Brain microvascular endothelial cell (primary cell): ENCODE results near the gene KCTD13.
"Not testable (repeated sequence)": the region's sequence is repeated elsewhere in the genome, so short reads cannot be mapped to it uniquely, and the experiment has no call there.

Source experiments
- DNase-seq: peaks from one replicate; pipeline ENCODE4 v3.0.0-alpha.2; 2020
- H3K27ac ChIP-seq: fragments of 250-450 bp; sonication (Bioruptor Pico); 2 replicates; pipeline ENCODE4 v1.5.1; 2020; ENCODE audit warnings: mild to moderate bottlenecking, moderate library complexity
- H3K27me3 ChIP-seq: fragments of 250-450 bp; sonication (Bioruptor Pico); replicated peaks from 2 replicates; pipeline ENCODE4 v1.5.1; 2020; ENCODE audit warnings: mild to moderate bottlenecking
- H3K36me3 ChIP-seq: fragments of 250-450 bp; sonication (Bioruptor Pico); replicated peaks from 2 replicates; pipeline ENCODE4 v1.5.1; 2020; ENCODE audit warnings: mild to moderate bottlenecking
- H3K4me3 ChIP-seq: 2 replicates; pipeline ENCODE4 v1.5.1; 2011; ENCODE audit warnings: low read depth, mild to moderate bottlenecking, control low read depth, low read length, moderate library complexity
- in situ Hi-C: cut with HindIII; loops from 2 replicates; pipeline ENCODE4 v1.10.0; 2017; ENCODE audit warnings: low sequenced_read_pairs, low pct_ligation_motif_present
- TF ChIP-seq, protein P1 (sequence below): IDR thresholded peaks from 2 replicates; pipeline ENCODE4 v1.5.1; 2011; ENCODE audit warnings: low read depth, mild to moderate bottlenecking, moderate library complexity, low read length, control low read depth, inconsistent platforms; ENCODE audit errors: missing control alignments

Gene KCTD13

DNA sequence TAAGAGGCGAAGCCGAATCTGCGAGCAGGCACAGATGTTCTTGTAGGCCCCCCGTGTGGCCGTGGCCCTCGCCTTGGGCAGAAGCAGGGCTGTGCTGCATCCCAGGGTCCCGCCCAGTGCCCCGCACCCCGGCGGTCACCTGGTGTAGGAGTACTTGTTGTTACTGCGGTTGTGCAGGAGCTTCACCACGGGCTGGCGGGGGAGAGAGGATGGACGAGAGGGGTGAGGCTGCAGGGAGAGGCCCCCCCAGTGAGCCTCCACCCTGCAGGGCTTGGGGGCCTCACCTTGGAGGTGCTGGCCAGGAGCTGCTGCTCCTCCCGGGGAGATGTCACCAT, 14.4 kb downstream of the KCTD13 start:
- in situ Hi-C loops: no loop called here
- no peak overlapping the region for H3K27ac ChIP-seq
- no peaks in the 10 kb centered on the region for H3K27me3 ChIP-seq
- TF ChIP-seq, protein P1, sequence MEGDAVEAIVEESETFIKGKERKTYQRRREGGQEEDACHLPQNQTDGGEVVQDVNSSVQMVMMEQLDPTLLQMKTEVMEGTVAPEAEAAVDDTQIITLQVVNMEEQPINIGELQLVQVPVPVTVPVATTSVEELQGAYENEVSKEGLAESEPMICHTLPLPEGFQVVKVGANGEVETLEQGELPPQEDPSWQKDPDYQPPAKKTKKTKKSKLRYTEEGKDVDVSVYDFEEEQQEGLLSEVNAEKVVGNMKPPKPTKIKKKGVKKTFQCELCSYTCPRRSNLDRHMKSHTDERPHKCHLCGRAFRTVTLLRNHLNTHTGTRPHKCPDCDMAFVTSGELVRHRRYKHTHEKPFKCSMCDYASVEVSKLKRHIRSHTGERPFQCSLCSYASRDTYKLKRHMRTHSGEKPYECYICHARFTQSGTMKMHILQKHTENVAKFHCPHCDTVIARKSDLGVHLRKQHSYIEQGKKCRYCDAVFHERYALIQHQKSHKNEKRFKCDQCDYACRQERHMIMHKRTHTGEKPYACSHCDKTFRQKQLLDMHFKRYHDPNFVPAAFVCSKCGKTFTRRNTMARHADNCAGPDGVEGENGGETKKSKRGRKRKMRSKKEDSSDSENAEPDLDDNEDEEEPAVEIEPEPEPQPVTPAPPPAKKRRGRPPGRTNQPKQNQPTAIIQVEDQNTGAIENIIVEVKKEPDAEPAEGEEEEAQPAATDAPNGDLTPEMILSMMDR: no peak
- no peak for DNase-seq
- no peak overlapping the region for H3K4me3 ChIP-seq
- peaks cover 5% of the 10 kb centered on the region for H3K36me3 ChIP-seq

DNA sequence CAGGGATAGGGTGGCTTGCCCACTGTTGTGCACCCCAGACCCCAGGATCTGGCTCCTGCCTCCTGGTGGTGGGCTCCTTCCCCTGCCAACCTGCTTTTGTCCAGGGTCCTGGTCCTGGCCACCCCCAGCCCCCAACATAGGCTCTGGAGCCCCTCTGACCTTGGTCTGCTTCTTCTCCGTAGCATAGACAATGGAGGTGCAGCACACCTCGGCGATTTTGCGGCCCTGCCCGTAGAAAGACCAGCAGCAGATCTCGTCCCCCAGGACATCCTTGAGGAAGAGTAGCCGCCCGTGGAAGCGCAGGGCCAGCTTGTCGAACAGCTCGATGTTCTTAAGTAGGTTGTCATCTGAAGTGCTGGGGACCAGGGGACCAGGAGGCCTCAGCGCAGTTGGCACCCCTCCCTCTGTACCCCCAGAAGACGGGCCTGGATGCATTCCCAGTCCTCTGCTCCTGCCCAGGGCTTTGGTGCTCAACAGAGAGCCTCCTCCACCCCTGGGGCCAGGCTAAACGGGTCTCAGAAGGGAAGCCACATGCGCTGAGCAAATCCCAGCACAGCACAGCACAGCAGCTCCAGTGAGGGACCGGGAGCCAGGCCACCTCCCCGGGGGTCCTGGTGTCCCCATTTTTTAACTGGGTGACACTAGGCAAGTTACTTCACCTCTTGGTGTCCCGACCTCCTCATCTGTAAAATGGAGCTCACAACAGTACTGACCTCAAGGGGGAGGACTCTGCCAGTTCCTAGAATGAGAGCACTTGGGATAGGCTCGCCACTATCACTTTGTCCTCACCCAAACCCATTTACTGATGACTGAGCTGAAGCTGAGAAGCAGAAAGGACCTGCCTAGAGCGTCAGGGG, 15.0 kb downstream of the KCTD13 start:
- TF ChIP-seq, protein P1: no peak
- Histone ChIP-seq H3K4me3 (no peak overlapping the region), H3K27ac (no peak overlapping the region), H3K36me3 (peaks cover 4% of the 10 kb centered on the region), H3K27me3 (no peaks in the 10 kb centered on the region)
- no peak for DNase-seq
- in situ Hi-C loops: no loop called here

- in situ Hi-C loops, H3K27ac ChIP-seq, DNase-seq, H3K36me3 ChIP-seq, H3K4me3 ChIP-seq, H3K27me3 ChIP-seq: not testable (repeated sequence)
Observed at GRCh38 chr16:29909851-29910250, 16.2 kb downstream of the KCTD13 start.

DNA sequence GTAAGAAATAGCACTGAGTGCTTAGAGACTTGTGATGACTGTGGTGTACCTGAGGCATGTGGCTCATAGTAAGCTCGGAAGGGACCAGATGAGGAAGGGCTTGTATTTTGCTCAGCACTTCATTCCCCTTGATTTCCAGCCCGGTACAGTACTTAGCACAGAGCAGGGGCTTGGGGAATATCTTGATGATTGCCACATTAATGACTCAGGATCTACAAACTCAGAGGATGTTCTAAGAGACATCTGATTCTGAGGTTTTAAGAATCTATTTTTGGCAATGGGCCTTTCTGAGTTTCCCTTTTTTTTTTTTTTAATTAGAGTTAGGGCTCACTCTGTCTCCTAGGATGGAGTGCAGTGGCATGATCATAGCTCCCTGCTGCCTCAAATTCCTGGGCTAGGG, 16.6 kb downstream of the KCTD13 start:
- no peak for DNase-seq
- Histone ChIP-seq H3K27me3 (no peaks in the 10 kb centered on the region), H3K4me3 (no peak overlapping the region), H3K36me3 (peaks cover 3% of the 10 kb centered on the region), H3K27ac (no peak overlapping the region)
- in situ Hi-C loops: no loop called here
- TF ChIP-seq, protein P1: no peak

- TF ChIP-seq, protein P1: no peak
- no peaks in the 10 kb centered on the region for H3K27me3 ChIP-seq
- H3K36me3 ChIP-seq: no peaks in the 10 kb centered on the region
- no peak overlapping the region for H3K27ac ChIP-seq
- no peak for DNase-seq
- in situ Hi-C loops: no loop called here
- H3K4me3 ChIP-seq: no peak overlapping the region
Observed at GRCh38 chr16:29908719-29909220, 17.3 kb downstream of the KCTD13 start.

GRCh38 chr16:29907973-29908372, 18.1 kb downstream of the KCTD13 start:
- TF ChIP-seq, protein P1: no peak
- no peaks in the 10 kb centered on the region for H3K27me3 ChIP-seq
- no peak overlapping the region for H3K4me3 ChIP-seq
- no peaks in the 10 kb centered on the region for H3K36me3 ChIP-seq
- no peak overlapping the region for H3K27ac ChIP-seq
- in situ Hi-C loops: no loop called here
- DNase-seq: no peak
